Liver (tissue), 3 donors: ENCODE data around the gene C4orf17.

ENCODE experiments used
- RAD21 ChIP-seq, 2 donors: IDR thresholded peaks; 2 replicates each; pipeline ENCODE4 v1.6.1; 2016; ENCODE audit warnings: antibody characterized with exemption in 2 of 2, mild to moderate bottlenecking in 2 of 2
- TAF1 ChIP-seq: conservative IDR thresholded peaks from 2 replicates; pipeline ENCODE4 v1.6.1; 2016; ENCODE audit warnings: antibody characterized with exemption, mild to moderate bottlenecking
- TF ChIP-seq, protein P1 (sequence below): fragments of 150-350 bp; IDR thresholded peaks from 2 replicates; pipeline ENCODE4 v1.5.1; 2017; ENCODE audit warnings: improper control_type of control experiment, low read depth, low read length; ENCODE audit not compliant: missing input control
- TF ChIP-seq, protein P2 (sequence below): IDR thresholded peaks from 2 replicates; pipeline ENCODE4 v1.6.1; 2016; ENCODE audit warnings: antibody characterized with exemption
- donor health status: healthy.
- donor health status: healthy.

DNA sequence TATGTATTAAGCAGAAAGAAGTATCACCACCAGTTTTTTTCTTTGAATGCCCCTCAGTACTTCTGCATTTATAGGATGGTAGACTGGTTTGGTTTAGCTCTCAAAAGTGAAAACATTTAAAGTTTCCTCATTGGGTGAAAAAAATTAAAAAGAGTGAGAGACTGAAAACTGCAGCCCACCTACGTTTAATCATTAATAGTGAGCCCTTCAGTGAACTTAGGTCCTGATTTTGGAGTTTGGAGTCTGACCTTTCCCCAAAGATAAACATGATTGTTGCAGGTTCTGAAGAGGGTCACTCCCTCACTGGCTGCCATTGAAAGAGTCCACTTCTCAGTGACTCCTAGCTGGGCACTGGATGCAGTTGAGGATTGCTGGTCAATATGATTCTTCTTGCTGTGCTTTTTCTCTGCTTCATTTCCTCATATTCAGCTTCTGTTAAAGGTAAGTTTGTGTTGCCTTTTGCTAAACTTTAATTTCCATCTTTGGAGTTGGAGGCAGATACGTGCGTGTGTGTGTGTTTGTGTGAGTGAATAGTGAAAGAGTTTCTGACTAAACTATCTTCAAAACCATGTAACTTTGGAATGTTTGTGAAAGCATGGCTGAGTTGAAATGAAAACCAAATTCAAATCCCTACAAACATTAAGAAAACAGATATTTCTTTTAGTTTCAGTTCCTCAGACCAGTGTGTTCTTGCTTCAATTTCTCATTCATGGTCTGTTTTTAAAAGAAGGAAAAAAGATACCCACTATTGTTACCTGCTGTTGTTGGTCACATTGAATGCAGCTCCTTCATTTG lies 63.9 kb downstream of the C4orf17 start, which contains the start of gene MTTP:
- TF ChIP-seq RAD21 (IDR thresholded peaks at IDR 0.05), result peak; percentile 16 to 43
- peak; percentile 100 for TF ChIP-seq TAF1
- TF ChIP-seq, protein P1, sequence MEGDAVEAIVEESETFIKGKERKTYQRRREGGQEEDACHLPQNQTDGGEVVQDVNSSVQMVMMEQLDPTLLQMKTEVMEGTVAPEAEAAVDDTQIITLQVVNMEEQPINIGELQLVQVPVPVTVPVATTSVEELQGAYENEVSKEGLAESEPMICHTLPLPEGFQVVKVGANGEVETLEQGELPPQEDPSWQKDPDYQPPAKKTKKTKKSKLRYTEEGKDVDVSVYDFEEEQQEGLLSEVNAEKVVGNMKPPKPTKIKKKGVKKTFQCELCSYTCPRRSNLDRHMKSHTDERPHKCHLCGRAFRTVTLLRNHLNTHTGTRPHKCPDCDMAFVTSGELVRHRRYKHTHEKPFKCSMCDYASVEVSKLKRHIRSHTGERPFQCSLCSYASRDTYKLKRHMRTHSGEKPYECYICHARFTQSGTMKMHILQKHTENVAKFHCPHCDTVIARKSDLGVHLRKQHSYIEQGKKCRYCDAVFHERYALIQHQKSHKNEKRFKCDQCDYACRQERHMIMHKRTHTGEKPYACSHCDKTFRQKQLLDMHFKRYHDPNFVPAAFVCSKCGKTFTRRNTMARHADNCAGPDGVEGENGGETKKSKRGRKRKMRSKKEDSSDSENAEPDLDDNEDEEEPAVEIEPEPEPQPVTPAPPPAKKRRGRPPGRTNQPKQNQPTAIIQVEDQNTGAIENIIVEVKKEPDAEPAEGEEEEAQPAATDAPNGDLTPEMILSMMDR, result no peak
- TF ChIP-seq, protein P2, sequence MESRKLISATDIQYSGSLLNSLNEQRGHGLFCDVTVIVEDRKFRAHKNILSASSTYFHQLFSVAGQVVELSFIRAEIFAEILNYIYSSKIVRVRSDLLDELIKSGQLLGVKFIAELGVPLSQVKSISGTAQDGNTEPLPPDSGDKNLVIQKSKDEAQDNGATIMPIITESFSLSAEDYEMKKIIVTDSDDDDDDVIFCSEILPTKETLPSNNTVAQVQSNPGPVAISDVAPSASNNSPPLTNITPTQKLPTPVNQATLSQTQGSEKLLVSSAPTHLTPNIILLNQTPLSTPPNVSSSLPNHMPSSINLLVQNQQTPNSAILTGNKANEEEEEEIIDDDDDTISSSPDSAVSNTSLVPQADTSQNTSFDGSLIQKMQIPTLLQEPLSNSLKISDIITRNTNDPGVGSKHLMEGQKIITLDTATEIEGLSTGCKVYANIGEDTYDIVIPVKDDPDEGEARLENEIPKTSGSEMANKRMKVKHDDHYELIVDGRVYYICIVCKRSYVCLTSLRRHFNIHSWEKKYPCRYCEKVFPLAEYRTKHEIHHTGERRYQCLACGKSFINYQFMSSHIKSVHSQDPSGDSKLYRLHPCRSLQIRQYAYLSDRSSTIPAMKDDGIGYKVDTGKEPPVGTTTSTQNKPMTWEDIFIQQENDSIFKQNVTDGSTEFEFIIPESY, result peak; percentile 69
